K562 (cell line): ENCODE data around the gene ST6GALNAC2. TPM values are rescaled to one million over a fixed set of nuclear protein-coding genes. Genes with fewer than 3 reads are reported as not detected.
A peak's percentile ranks its signal among the peaks of the same experiment; 100 is the strongest.

Experiments
- BMI1 ChIP-seq: fragments of 150-350 bp; IDR thresholded peaks from 2 replicates; pipeline ENCODE4 v1.6.1; 2014; ENCODE audit warnings: low read length
- CBFA2T3 ChIP-seq: fragments of 450-650 bp; IDR thresholded peaks from 2 replicates; pipeline ENCODE4 v1.6.1; 2017
- DIDO1 ChIP-seq: fragments of 450-650 bp; IDR thresholded peaks from 2 replicates; pipeline ENCODE4 v1.6.1; 2016; ENCODE audit warnings: low read depth, missing biosample characterization, missing genetic modification characterization
- MXI1 ChIP-seq: IDR thresholded peaks from 2 replicates; pipeline ENCODE4 v1.6.1; 2011; ENCODE audit warnings: low read depth, mild to moderate bottlenecking, improper control_type of control experiment, low read length
- SAP30 ChIP-seq: fragments of 200-600 bp; sonication (generic); IDR thresholded peaks from 2 replicates; pipeline ENCODE4 v1.6.1; 2012; ENCODE audit warnings: borderline replicate concordance, low read depth, mild to moderate bottlenecking, moderate library complexity, low read length, control low read depth, inconsistent platforms; ENCODE audit not compliant: insufficient read depth, poor library complexity, severe bottlenecking
- ZNF282 ChIP-seq: sonication (generic); formaldehyde crosslinking; IDR thresholded peaks from 2 replicates; pipeline ENCODE4 v1.8.1; 2023; ENCODE audit warnings: missing genetic modification reagents
- ZNF785 ChIP-seq: fragments of 250-450 bp; sonication (Bioruptor Pico); IDR thresholded peaks from 2 replicates; pipeline ENCODE4 v1.4.0; 2020; ENCODE audit warnings: mild to moderate bottlenecking
- polyA plus RNA-seq, 8 experiments: library from polyadenylated mRNA; depleted of rRNA in 4 of 8; stranded (reverse) in 5 of 8; unstranded in 3 of 8; fragments of >200 nt; fragmentation: Nextera tagmentation in 2 of 8; fragmentation: Illumina TruSeq in 1 of 8; extraction: Ambion mirVana in 2 of 8; extraction: Trizol in 1 of 8; gene quantifications; 2 replicates each; pipeline versions ENCODE4 v1.2.1 to v1.2.3, GENCODE V29; 2011 to 2014; ENCODE audit warnings: inconsistent platforms in 1 of 8, missing spikeins in 1 of 8
- total RNA-seq, 7 experiments: library from RNA; depleted of rRNA in 6 of 7; stranded (reverse); fragments of >200 nt in 6 of 7; fragmentation: Illumina TruSeq in 2 of 7; extraction: Trizol in 2 of 7; gene quantifications; 2 replicates each; pipeline versions ENCODE4 v1.2.1 to v1.2.3, GENCODE V29; 2011 to 2021; ENCODE audit warnings: low replicate concordance in 1 of 7
- TF ChIP-seq, protein P1 (sequence below): fragments of 450-650 bp; IDR thresholded peaks from 2 replicates; pipeline ENCODE4 v1.6.1; 2016; ENCODE audit warnings: mild to moderate bottlenecking, moderate library complexity
- TF ChIP-seq, protein P2 (sequence below): fragments of 450-650 bp; IDR thresholded peaks from 2 replicates; pipeline ENCODE4 v1.6.1; 2018; ENCODE audit not compliant: partially characterized antibody
- TF ChIP-seq, protein P3 (sequence below): fragments of 250-450 bp; sonication (Bioruptor Pico); IDR thresholded peaks from 2 replicates; pipeline ENCODE4 v1.5.0; 2021

Gene ST6GALNAC2
- total and polyA plus RNA-seq, 9 of the 15 experiments (the other 6 are each of a cell fraction or from before 2014, with no cell fraction given) = 0.18 TPM; not detected in 8

DNA sequence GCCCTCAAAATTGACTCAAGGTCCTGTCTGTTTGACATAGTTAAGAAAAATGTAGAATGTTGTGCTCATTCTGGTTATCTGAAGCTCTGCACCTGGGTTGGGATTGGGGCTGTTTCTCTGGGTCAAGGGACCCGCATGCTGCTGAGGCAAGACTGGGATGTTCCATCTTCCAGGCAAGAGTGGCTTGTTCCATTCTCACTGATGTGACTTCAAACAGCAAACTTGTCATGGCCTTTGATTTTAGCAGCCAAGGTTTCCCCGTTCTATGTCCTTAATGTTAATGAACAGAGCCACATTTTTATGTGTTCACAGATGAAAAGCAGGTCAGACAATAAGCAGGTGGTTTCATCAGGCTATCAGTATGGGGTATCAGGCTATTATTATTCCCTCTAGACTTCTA is 32.2 kb upstream of the ST6GALNAC2 start (continued):
- TF ChIP-seq, protein P1, sequence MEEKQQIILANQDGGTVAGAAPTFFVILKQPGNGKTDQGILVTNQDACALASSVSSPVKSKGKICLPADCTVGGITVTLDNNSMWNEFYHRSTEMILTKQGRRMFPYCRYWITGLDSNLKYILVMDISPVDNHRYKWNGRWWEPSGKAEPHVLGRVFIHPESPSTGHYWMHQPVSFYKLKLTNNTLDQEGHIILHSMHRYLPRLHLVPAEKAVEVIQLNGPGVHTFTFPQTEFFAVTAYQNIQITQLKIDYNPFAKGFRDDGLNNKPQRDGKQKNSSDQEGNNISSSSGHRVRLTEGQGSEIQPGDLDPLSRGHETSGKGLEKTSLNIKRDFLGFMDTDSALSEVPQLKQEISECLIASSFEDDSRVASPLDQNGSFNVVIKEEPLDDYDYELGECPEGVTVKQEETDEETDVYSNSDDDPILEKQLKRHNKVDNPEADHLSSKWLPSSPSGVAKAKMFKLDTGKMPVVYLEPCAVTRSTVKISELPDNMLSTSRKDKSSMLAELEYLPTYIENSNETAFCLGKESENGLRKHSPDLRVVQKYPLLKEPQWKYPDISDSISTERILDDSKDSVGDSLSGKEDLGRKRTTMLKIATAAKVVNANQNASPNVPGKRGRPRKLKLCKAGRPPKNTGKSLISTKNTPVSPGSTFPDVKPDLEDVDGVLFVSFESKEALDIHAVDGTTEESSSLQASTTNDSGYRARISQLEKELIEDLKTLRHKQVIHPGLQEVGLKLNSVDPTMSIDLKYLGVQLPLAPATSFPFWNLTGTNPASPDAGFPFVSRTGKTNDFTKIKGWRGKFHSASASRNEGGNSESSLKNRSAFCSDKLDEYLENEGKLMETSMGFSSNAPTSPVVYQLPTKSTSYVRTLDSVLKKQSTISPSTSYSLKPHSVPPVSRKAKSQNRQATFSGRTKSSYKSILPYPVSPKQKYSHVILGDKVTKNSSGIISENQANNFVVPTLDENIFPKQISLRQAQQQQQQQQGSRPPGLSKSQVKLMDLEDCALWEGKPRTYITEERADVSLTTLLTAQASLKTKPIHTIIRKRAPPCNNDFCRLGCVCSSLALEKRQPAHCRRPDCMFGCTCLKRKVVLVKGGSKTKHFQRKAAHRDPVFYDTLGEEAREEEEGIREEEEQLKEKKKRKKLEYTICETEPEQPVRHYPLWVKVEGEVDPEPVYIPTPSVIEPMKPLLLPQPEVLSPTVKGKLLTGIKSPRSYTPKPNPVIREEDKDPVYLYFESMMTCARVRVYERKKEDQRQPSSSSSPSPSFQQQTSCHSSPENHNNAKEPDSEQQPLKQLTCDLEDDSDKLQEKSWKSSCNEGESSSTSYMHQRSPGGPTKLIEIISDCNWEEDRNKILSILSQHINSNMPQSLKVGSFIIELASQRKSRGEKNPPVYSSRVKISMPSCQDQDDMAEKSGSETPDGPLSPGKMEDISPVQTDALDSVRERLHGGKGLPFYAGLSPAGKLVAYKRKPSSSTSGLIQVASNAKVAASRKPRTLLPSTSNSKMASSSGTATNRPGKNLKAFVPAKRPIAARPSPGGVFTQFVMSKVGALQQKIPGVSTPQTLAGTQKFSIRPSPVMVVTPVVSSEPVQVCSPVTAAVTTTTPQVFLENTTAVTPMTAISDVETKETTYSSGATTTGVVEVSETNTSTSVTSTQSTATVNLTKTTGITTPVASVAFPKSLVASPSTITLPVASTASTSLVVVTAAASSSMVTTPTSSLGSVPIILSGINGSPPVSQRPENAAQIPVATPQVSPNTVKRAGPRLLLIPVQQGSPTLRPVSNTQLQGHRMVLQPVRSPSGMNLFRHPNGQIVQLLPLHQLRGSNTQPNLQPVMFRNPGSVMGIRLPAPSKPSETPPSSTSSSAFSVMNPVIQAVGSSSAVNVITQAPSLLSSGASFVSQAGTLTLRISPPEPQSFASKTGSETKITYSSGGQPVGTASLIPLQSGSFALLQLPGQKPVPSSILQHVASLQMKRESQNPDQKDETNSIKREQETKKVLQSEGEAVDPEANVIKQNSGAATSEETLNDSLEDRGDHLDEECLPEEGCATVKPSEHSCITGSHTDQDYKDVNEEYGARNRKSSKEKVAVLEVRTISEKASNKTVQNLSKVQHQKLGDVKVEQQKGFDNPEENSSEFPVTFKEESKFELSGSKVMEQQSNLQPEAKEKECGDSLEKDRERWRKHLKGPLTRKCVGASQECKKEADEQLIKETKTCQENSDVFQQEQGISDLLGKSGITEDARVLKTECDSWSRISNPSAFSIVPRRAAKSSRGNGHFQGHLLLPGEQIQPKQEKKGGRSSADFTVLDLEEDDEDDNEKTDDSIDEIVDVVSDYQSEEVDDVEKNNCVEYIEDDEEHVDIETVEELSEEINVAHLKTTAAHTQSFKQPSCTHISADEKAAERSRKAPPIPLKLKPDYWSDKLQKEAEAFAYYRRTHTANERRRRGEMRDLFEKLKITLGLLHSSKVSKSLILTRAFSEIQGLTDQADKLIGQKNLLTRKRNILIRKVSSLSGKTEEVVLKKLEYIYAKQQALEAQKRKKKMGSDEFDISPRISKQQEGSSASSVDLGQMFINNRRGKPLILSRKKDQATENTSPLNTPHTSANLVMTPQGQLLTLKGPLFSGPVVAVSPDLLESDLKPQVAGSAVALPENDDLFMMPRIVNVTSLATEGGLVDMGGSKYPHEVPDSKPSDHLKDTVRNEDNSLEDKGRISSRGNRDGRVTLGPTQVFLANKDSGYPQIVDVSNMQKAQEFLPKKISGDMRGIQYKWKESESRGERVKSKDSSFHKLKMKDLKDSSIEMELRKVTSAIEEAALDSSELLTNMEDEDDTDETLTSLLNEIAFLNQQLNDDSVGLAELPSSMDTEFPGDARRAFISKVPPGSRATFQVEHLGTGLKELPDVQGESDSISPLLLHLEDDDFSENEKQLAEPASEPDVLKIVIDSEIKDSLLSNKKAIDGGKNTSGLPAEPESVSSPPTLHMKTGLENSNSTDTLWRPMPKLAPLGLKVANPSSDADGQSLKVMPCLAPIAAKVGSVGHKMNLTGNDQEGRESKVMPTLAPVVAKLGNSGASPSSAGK = 0 out of 2 replicates have a peak, but pooled peaks have one; percentile 21
- TF ChIP-seq, protein P2, sequence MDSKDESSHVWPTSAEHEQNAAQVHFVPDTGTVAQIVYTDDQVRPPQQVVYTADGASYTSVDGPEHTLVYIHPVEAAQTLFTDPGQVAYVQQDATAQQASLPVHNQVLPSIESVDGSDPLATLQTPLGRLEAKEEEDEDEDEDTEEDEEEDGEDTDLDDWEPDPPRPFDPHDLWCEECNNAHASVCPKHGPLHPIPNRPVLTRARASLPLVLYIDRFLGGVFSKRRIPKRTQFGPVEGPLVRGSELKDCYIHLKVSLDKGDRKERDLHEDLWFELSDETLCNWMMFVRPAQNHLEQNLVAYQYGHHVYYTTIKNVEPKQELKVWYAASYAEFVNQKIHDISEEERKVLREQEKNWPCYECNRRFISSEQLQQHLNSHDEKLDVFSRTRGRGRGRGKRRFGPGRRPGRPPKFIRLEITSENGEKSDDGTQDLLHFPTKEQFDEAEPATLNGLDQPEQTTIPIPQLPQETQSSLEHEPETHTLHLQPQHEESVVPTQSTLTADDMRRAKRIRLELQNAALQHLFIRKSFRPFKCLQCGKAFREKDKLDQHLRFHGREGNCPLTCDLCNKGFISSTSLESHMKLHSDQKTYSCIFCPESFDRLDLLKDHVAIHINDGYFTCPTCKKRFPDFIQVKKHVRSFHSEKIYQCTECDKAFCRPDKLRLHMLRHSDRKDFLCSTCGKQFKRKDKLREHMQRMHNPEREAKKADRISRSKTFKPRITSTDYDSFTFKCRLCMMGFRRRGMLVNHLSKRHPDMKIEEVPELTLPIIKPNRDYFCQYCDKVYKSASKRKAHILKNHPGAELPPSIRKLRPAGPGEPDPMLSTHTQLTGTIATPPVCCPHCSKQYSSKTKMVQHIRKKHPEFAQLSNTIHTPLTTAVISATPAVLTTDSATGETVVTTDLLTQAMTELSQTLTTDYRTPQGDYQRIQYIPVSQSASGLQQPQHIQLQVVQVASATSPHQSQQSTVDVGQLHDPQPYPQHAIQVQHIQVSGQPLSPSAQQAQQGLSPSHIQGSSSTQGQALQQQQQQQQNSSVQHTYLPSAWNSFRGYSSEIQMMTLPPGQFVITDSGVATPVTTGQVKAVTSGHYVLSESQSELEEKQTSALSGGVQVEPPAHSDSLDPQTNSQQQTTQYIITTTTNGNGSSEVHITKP = peak; percentile 51
- TF ChIP-seq DIDO1 (tag) (no peak), ZNF282 (CRISPR knock-in tag) (no peak), CBFA2T3 (0 out of 2 replicates have a peak, but pooled peaks have one; percentile 11), SAP30 (no peak), BMI1 (no peak), MXI1 (no peak), ZNF785 (CRISPR knock-in tag) (no peak)
- TF ChIP-seq, protein P3, sequence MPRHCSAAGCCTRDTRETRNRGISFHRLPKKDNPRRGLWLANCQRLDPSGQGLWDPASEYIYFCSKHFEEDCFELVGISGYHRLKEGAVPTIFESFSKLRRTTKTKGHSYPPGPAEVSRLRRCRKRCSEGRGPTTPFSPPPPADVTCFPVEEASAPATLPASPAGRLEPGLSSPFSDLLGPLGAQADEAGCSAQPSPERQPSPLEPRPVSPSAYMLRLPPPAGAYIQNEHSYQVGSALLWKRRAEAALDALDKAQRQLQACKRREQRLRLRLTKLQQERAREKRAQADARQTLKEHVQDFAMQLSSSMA (CRISPR knock-in tag) = no peak
